Activated CD8-positive, alpha-beta memory T cell treated with anti-CD3 and anti-CD28 coated beads for 24 hours (primary cell): ENCODE data around the gene FRAS1.

Experiments used
- DNase-seq: peaks from one replicate; pipeline ENCODE4 v3.0.0-alpha.2; 2020

The FRAS1 gene

DNA sequence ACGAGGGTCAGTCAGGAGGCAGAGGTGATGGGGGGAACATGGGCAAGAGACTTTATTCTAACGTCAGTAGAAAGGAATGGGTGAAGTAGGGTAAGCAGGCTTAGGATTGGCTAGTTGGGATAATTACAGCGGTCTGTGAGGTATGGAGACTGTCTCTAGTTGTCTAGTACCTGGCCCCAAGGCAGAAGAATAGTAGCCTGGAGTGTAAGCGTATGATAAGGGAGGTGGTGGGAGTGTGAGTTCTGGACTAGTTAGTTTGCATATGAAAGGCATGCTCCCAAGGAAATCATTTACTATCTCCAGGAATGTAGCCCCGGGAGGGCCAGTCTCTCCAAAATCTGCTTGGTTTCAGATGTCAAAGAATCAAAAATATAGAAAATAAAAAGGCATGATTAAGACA, 274.8 kb downstream of the FRAS1 start:
- no peak for DNase-seq

DNA sequence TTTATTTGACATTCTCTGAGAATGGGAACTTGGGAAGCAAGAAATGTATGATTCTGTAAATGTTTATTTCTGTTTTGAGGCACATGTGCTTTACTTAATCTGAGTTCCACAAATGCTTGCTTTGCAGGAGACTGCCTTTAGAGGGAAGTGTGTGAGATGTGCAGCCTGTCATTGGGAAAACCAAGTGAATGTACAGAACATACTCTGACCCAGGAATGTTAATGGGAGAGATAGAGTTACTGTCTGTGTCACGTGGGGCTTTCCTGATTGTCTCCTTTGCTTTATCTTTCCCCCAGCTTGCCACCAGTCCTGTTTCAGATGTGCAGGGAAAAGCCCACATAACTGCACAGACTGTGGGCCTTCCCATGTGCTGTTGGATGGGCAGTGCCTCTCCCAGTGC, 275.9 kb downstream of the FRAS1 start:
- DNase-seq: no peak

DNA sequence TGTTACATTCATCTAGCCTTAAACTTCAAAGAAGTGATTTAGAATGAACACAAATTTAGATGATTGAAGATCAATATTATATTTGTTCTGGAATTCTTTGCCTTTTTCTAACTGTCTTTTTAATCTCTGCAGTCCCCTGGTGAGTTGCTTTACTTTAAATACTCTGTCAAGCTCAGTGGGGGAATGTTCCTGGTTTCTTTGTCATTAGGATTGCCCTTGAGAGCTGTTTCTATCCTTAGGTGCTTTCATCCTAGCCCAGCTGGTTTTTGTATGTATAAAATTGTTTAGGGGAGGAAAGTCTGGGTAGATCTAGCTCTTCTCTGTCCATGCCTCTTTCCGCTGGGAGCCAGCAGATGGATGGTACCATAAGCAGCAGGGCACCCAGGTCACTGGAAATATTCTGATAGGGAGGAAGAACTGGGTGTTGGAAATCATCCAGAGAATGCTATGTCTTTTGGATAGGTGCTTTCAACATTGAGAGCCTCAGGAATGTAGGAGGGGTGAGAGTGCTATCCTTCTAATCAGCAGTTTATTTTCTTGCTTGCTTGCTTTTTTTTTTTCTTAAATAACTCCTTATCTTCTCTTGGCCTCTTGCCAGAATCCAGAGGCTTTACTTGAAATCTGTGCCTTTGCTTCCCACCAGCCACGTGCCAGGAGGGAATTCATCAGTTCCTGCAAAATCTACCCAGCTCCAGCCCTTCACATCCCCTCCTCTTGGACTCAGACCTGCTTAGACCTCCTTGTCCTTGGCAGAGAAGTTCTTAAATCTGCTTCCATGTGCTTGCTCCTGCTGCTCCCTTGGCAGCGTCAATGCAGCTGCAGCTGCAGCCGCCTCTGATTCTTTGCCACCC, 279.2 kb downstream of the FRAS1 start:
- DNase-seq: no peak

DNA sequence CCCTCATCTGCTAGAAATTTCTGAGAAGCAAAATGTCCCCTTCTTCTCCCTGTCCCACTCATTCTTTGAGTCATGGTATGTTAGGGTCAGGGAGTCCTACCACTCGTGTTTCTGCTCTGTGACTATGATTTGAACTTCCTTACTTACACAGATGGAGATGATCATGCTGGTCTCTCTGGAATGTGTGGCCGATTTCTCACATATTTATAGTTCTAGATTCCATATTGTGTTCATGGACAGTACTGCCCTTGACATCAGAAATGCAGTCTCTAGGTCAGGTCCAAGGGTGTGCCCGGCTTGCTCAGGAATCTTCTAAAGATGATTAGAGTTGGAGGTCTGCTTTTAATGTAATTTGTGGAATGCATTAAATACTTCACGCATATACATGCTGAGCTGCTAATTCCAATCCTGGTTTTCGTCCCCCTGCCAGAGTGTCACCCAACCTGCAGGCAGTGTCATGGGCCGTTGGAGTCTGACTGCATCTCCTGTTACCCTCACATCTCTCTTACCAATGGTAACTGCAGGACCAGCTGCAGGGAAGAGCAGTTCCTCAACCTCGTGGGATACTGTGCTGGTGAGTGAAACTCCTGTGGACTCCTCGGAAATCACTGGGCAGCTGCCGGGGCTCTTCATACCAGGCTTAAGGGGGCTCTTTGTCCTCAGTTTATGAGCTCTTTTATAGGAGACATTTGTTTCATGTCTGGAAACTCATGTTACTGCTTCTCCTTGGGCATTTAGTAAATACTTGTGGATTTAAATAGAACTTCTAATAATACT, 280.3 kb downstream of the FRAS1 start:
- DNase-seq: no peak

DNA sequence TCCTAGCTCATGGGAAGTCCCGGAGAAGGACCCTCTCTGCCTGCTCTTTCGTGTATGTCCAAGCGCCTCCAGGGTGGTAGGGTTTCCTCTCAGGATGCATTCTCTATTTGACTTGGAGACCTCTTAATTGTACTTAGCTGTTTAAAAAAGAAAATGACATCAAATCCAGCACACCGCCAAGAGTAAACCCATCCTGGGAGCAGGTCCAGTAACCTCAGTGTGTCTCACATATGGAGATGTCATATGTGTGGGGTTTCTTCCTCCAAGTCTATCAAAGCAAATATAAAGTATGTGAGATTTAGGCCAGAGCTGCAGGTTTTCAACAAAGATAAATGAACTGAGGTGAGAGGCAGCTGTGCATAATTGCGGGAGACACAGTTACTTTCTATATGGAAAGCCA, 285.0 kb downstream of the FRAS1 start:
- DNase-seq: no peak

DNA sequence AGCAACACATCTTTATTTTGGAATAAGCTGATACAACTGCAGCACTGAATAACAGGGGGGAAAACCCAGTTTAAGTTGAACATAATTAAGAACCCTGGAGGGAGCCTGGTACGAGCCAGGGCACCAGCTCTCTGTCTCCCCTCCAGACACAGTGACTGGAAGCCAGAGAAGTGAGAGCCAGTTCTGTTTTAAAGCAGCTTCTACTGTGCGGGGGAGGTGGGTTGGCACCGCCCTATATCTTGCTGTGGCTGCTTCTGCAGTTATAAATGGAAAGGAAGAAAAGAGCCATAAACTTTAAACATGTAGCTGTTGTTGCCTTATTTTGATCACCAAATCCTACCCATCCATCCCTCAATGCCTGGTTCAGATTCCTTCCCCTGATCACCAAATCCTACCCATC, 286.6 kb downstream of the FRAS1 start:
- no peak for DNase-seq

DNA sequence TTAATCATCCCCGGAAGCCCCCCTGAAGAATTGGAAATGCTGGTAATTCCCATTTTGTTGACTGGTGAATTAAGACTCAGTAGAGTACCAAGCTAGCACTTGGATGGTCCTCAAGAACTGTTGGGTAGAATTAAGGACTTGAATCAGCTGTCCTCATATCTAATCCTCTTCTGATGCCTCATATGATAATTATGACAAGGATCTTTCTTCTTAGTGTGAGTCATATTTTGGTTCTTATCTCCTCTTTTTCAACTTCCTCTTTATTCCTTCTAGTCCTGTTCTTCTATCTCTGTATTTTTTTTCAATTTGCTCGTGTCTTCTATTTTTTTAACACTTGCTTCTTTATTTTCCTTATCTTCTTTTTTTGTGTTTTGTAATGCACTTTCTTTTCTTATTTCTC, 288.1 kb downstream of the FRAS1 start:
- no peak for DNase-seq

DNA sequence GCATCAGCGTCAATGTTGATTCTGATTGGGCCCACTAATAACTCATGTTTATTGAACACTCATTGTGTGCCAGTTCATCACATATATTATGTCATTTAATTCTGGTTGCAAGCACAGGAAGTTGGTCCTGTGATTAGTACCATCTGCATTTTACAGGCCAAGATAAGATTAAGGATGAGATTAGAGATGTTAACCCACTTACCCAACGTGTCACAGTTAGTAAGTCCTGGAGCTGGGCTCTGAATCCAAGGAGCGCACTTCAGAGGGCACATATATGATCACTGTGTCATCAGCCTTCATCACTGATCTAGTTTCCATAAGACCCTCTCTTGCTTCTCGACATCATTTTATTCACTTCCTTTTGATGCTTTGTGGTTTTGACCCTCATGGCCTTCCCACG, 289.1 kb downstream of the FRAS1 start:
- DNase-seq: no peak

DNA sequence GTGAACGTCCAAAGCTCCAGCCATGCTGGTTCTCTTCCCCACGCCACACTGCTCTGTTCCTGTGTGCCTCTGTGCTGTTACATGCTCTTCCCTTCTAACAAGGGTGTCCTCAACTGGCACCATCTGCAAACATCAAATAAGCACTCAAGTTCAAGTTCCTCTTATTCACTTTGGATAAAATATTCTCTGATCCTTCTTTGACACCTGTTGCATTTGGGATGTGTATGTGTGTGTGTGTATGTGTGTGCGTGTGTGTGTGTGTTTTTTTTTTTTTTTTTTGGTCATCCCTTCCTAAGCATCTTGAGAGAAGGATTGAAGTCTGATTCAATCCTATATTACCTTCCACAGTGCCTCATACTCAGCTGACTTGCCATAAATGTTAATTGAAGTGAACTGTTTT, 290.4 kb downstream of the FRAS1 start:
- DNase-seq: no peak

DNA sequence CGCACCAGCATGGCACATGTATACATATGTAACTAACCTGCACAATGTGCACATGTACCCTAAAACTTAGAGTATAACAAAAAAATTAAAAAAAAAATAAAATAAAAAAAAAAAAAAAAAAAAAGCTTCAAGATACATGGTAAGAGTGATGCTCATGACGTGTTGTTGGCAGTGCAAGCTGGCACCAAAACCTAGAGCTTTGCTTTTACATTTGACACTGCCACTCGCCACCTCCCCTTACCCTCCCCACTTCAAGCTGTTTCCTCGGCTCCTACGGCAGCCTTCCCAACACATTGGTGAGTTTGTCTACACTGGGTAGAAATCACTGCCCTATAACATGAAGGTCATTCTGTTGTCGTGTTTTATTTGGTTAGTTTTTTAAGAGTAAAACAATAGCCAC, 296.8 kb downstream of the FRAS1 start:
- DNase-seq: no peak

DNA sequence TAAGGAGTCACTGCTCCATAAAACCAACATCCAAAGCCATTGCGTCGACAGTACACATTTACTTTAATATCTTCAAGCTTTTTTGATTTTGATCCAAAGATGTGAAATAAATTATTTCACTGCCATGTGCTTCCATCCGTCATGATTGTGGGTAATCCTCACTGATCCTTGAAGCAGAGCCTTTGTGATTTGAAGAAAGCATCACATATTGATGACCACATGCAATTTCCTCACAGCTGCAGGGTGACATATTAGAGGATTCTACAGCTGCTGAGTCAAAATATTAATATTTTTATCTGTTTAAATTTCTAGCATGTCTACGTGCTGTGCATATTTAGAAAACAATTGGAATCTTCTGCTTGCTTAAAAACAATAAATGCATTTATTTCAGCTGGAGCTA, 297.7 kb downstream of the FRAS1 start:
- DNase-seq: no peak

DNA sequence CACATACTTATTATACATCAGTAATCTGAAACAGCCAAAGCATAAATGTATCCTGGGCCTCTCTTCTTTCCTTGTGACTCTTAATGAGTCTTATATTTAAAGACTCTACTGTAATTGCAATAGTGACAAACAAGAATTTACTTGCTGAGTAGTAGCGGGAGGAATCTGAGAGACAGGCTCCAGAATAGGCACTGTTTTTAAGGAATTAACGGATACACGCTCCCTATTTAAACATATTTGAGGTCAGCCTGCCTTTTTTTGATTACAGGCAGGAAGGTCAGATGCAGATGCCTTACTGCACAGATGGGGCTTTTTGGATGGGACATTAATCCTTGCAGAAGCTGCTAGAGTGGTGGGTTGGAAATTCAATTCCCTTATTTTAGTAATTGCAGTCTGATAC, 298.2 kb downstream of the FRAS1 start:
- no peak for DNase-seq

DNA sequence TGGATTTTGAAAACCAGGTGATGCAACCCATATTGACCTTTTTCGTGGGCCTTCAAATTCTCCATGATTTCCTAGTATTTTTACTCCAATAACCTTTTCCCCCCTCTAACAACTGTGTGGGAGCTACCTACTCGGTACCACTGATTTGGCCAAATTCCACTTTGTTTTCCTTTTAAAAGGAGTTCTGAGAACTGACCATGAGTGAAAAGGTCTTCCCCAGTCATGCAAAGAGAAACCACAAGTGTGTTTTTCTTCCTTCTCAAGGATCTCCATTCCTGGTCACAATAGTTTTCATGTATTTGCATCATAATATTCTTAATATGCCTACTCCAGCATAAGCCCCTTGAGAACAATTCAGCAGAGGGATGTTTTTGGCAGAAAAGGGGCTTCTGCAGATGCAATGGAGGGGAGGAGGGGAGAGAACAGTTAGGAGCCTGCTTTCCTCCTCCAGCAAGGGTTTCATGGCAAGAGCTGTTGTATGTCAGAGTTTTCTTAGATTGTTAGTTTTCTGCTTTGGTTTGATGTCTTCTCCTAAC, 299.2 kb downstream of the FRAS1 start:
- DNase-seq: no peak

DNA sequence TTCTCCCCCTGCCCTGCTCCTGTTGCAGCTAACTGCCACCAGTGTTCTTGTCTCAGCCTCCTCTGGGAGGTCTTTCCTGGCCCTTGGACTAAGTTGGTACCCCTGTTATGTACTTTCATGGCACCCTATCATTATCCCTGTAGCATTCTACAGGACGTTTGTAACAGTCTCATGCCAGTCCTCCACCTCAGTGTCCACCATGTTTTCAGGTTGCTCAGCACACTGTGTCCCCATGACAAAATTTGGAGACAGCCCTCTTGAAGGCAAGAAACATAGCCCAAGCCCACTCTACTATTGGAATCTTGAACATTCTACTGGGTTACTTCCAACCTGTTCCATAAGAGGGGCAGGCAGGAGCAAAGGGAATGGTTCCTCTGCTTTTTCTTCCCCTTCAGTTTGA, 300.0 kb downstream of the FRAS1 start:
- no peak for DNase-seq

DNA sequence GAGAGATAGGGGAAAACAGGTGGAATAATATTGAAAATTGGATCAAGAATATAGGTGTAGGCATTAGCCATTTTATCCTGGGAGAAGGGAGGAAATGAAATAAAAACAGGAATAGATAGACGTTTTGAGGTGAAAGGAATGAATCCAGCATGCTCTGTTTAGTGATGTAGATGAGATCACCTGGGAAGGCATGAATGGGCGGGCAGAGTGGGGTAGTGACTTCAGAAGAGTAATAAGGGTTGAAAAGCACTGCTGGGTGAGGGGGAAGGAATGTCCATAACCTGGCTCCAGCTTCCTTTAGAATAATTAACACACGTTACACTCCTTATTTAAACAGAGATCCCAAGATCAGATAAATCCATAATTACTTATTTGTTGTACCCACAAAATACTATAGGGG, 303.3 kb downstream of the FRAS1 start:
- no peak for DNase-seq

DNA sequence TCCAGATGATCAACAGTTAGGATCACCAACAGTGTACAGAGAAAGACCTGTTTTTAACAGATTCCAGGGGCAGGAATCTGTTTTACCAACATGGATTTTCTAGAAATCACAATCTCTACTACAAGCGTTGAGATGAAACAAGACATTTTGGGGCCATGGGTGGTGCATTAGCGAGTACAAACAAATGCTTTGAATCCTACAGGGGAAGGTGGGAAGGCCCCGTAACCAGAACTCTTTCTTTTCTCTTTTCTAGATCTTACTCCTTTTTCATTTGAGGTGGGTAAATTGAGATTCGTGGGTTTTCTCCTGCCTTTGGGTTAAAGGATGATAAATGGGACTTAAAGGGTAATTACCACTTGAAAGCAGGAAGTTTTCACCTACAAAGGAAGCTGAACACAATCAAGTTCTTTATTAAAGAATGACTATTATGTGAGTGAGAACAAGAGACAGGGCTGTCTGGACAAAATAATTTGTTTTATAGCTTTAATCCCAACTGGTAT, 304.5 kb downstream of the FRAS1 start:
- no peak for DNase-seq

DNA sequence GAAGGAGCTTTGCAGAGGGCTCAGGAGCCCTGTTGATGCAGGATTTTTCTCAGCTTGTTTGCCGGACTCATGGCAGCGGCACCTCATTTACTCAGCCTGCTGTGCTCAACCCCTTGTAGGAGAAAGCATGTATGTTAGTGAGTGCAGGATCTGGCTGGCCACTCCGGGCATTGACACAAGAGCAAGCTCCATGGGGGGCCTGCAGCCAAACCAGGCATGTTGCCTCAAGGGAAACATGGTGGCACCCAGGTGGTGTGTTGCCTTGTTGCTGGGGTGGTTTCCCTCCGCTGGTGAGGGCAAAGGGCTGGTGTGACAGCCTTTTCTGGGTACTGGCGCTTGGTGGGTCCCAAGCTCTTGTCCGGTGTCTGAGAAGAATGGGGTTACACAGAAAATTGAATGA, 305.2 kb downstream of the FRAS1 start:
- no peak for DNase-seq

DNA sequence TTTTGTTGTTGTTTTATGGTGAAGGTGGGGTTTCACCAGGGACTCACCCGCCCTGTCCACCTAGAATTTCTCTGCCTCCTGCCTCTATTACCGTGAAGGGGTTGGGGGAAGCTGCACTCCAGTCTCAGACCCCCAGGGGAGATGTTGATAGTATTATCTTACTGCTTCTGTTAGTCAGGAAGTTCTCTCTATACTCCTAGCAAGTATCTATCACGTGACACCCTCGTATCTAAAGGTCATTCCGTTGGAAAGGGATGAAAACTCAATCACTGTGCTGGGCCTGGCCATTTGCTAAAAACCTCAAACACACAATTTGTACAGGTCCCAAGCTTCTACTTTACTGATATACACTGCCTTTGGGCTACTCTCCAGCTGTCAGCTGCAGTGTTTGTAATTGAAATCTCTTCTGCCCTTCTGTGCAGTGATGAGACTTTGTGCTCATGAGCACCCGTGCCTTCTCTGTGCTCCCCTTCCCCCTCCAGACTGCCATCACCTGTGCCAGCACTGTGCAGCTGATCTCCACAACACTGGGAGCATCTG, 306.0 kb downstream of the FRAS1 start:
- no peak for DNase-seq

DNA sequence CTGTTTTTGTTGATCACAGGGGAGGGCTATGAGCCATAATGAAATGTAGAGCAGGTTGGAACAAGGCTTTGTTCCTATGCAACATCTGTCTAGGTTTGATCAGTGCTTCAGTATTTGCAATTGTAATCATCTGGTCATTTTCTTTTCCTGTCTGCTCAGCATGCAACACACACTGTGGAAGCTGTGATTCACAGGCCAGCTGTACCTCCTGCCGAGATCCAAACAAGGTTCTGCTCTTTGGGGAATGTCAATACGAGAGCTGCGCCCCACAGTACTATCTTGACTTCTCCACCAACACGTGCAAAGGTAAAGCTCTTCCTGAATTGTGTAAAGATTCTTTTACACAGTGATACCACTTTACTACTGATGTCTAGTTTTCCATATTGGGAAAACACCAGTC, 312.6 kb downstream of the FRAS1 start:
- DNase-seq: no peak

DNA sequence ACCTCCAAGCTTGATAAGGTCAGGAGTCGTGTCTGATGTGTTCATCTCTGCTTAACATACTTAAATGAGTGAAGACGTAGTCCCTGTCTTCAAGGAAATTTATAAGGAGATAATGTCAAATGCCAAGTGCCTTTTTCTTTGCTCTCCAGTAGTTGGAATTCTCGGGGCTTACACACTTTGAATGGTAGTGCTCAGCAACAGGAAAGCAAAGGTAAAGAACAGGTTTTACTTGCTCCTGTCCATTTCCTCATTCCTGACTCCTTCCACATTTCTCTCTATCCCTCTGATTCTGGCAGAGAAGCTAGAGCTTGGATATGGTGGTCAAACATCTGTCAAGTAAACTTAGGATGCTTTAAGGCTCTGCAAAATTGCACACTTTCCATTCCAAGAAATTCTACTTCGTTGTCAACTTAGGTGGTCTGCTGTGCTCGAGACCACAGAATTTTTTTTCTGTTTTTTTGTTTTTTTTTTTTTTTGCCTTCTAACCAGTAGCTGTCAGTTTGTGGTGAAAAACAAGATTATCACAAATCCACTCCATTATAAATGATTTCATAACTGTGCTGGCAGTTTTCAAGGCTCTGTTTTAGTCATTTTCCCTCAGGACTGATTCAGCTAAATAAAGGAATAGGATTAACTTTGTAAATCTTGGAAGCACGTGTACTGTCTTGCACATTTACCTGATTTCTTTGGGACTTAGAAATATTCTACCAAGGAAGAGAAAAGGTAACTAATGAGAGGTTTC, 313.7 kb downstream of the FRAS1 start:
- no peak for DNase-seq

DNA sequence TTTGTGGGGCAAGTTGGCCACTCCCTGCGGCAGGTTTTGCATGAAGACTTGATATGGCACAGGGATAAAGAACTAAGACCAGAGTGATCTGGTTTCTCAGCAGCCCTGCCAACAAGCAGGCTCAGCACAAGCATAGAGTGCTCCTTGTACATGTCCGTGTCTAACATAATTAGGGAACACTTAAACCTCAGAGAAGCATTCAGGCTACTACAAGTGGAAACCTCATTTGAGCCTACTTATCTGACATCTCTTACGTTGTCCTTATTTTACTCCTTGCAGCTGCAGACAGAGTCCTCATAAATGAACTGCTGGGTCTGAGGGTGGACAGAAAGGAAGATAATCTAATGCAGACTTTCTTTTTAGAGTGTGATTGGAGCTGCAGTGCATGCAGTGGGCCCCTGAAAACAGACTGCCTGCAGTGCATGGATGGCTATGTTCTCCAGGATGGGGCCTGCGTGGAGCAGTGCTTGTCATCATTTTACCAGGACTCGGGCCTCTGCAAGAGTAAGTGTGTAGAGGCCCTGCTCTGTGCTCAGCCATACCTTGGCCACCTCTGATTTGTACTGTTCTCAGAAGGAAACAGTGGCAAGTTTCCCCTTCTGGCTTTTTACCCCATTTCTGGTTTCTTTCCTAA, 315.3 kb downstream of the FRAS1 start:
- no peak for DNase-seq

DNA sequence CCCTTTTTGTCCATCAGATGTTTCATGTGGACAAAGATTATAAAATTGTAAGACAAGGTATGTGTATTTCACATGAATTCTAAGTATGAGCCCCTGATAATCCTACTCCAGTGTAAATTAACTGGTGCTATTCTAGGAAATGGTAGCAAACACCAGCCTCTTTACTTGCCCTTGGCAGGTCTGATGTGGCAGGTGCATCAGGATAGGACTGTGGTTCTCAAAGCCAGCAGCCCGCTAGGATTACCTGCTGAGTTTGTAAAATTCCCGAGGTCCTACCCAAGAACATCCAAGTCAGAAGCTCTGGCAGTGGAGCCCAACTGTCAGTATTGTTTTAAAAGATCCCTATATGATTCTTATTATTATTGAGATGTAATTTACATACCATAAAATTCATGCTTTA, 320.4 kb downstream of the FRAS1 start:
- no peak for DNase-seq

DNA sequence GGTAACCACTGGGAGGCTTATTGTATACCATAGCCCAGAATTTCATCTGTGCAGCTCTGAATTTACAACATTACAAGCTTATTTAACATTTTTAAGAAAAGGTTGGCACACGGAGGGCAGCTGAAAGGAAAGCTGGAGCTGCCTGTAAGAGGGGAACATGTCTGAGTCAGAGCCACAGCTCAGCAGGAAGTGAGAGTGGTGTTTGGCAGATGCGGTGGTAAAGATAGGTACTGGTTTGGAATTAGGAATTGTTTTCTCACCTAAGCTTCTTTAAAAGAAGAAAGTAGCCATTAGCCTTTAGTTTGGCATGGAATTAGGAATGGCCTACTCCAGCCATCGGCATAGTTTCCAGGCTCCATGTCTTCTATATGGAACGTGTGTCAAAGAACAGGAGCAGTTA, 321.9 kb downstream of the FRAS1 start:
- DNase-seq: no peak
